ENCODE measurements around the gene MYH9. TPM values are rescaled to one million over a fixed set of nuclear protein-coding genes. Genes with fewer than 3 reads are reported as not detected.

Gene MYH9
- total and polyA plus RNA-seq, 2 experiments from 2014 or later, result 58.4 to 233 TPM

DNA sequence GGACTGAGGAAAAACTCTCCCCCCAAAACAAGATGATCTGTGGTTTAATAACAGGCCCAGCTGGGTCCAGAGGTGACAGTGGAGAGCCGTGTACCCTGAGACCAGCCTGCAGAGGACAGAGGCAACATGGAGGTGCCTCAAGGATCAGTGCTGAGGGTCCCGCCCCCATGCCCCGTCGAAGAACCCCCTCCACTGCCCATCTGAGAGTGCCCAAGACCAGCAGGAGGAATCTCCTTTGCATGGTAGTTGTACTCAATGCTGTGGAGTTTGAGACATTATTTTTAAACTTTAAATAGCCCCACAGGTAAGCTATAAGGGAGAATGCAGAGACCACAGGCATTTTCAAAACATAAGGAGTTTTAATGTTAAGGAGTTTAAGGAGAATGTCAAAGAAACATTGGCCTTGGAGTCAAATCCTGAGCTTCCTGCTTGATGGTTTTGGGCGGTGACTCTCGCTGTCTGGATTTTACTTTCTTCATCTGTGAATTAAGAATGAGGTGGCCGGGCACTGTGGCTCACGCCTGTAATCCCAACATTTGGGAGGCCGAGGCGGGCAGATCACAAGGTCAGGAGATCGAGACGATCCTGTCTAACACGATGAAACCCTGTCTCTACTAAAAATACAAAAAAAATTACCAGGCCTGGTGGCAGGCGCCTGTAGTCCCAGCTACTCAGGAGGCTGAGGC is 128.0 kb downstream of the MYH9 start:
- DNase-seq (ENCODE audit: low spot score) (no peak), ATAC-seq (peak; percentile 53)
- peak overlapping the region; percentile 68 for H3K4me2 ChIP-seq
- H3K4me3 Mint-ChIP-seq, result peak overlapping the region; percentile 54
- H3F3A ChIP-seq (replicated peaks; ENCODE audit: low read depth), result no peaks in the 10 kb centered on the region
- H3K27ac ChIP-seq (ENCODE audit: low read depth), result peak overlapping the region; percentile 17; the same call in 1 of the 2 replicates
- TF ChIP-seq, protein P1, sequence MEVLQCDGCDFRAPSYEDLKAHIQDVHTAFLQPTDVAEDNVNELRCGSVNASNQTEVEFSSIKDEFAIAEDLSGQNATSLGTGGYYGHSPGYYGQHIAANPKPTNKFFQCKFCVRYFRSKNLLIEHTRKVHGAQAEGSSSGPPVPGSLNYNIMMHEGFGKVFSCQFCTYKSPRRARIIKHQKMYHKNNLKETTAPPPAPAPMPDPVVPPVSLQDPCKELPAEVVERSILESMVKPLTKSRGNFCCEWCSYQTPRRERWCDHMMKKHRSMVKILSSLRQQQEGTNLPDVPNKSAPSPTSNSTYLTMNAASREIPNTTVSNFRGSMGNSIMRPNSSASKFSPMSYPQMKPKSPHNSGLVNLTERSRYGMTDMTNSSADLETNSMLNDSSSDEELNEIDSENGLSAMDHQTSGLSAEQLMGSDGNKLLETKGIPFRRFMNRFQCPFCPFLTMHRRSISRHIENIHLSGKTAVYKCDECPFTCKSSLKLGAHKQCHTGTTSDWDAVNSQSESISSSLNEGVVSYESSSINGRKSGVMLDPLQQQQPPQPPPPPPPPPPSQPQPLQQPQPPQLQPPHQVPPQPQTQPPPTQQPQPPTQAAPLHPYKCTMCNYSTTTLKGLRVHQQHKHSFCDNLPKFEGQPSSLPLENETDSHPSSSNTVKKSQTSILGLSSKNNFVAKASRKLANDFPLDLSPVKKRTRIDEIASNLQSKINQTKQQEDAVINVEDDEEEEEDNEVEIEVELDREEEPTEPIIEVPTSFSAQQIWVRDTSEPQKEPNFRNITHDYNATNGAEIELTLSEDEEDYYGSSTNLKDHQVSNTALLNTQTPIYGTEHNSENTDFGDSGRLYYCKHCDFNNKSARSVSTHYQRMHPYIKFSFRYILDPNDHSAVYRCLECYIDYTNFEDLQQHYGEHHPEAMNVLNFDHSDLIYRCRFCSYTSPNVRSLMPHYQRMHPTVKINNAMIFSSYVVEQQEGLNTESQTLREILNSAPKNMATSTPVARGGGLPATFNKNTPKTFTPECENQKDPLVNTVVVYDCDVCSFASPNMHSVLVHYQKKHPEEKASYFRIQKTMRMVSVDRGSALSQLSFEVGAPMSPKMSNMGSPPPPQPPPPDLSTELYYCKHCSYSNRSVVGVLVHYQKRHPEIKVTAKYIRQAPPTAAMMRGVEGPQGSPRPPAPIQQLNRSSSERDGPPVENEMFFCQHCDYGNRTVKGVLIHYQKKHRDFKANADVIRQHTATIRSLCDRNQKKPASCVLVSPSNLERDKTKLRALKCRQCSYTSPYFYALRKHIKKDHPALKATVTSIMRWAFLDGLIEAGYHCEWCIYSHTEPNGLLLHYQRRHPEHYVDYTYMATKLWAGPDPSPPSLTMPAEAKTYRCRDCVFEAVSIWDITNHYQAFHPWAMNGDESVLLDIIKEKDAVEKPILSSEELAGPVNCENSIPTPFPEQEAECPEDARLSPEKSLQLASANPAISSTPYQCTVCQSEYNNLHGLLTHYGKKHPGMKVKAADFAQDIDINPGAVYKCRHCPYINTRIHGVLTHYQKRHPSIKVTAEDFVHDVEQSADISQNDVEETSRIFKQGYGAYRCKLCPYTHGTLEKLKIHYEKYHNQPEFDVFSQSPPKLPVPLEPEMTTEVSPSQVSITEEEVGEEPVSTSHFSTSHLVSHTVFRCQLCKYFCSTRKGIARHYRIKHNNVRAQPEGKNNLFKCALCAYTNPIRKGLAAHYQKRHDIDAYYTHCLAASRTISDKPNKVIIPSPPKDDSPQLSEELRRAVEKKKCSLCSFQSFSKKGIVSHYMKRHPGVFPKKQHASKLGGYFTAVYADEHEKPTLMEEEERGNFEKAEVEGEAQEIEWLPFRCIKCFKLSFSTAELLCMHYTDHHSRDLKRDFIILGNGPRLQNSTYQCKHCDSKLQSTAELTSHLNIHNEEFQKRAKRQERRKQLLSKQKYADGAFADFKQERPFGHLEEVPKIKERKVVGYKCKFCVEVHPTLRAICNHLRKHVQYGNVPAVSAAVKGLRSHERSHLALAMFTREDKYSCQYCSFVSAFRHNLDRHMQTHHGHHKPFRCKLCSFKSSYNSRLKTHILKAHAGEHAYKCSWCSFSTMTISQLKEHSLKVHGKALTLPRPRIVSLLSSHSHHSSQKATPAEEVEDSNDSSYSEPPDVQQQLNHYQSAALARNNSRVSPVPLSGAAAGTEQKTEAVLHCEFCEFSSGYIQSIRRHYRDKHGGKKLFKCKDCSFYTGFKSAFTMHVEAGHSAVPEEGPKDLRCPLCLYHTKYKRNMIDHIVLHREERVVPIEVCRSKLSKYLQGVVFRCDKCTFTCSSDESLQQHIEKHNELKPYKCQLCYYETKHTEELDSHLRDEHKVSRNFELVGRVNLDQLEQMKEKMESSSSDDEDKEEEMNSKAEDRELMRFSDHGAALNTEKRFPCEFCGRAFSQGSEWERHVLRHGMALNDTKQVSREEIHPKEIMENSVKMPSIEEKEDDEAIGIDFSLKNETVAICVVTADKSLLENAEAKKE (CRISPR knock-in tag; IDR thresholded peaks at IDR 0.05), result no peak
- TF ChIP-seq NANOG (IDR thresholded peaks at IDR 0.05; ENCODE audit: borderline replicate concordance) (no peak), STAT1 (IDR thresholded peaks at IDR 0.05; ENCODE audit: unreplicated experiment) (no peak)
- H3K27me3 ChIP-seq (ENCODE audit: insufficient read depth), result no peaks in the 10 kb centered on the region
- H3K79me2 ChIP-seq (replicated peaks; ENCODE audit: insufficient read depth), result no peaks in the 10 kb centered on the region
- no peaks in the 10 kb centered on the region; the same call in 2 of the 3 replicates for H3K9me3 Mint-ChIP-seq
- peaks cover 13% of the 10 kb centered on the region for H3K27me3 Mint-ChIP-seq (ENCODE audit: insufficient read depth, low read depth, poor library complexity)
- no peaks in the 10 kb centered on the region for H3K36me3 Mint-ChIP-seq (ENCODE audit: low read depth)
- peak overlapping the region; percentile 96 for H3K27ac Mint-ChIP-seq
- no peak overlapping the region for H3K4me3 ChIP-seq
- H4K20me1 ChIP-seq (replicated peaks; ENCODE audit: insufficient read depth), result no peaks in the 10 kb centered on the region
- no peaks in the 10 kb centered on the region for H3K36me3 ChIP-seq (ENCODE audit: insufficient read depth)
- H3K9me2 ChIP-seq (ENCODE audit: insufficient read depth), result no peaks in the 10 kb centered on the region
- peaks cover 26% of the 10 kb centered on the region for H3K4me1 Mint-ChIP-seq
- peak overlapping the region; percentile 67 for H2AFZ ChIP-seq
- peaks cover 21% of the 10 kb centered on the region for H3K4me1 ChIP-seq (ENCODE audit: insufficient read depth)
